ENCODE data around the gene ZSWIM9.

ZSWIM9 gene

DNA sequence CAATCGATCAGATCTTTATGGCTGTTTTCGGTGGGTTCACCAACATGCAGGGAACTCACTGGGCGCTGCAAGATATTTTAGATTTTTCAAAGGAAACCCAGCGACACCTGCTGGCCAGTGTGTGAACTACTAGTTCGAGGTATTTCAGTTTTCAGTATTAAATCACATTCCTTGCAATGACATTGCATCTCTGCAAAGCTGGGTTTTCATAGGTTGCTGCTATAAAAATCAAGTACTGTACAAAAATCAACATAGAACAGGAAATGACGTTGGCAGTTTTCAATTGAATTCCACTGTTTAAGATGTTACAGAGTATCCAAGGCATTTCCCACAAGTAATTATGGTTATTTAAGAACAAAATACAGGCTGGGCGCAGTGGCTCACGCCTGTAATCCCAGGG, 17.9 kb upstream of the ZSWIM9 start:
- no peak overlapping the region for H3K4me3 ChIP-seq (ENCODE audit: low read length)

DNA sequence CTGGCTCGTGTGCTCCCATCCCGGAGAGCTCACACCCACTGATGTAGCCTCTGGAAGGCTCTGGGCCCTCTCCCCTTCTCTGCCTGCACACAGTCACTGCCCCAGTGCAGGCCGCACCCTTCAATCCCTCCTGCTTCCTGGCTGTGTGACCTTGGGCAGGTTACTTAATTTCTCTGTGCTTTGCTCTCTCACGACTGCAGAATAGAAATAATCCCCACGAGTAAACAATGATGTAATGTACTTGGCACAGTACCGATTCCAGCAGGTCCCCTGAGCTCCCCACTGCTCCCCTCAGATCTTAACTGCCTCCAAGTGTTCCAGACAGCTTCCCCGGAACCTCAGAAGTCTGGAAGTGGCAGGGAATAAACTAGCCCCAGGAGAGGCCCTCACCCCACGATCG, 16.5 kb upstream of the ZSWIM9 start:
- no peak for TF ChIP-seq ZNF274 (IDR thresholded peaks at IDR 0.05; ENCODE audit: low read depth, low read length)

More for the DNA sequence above, 17.9 kb upstream of the ZSWIM9 start:
- no peak for TF ChIP-seq ZNF274 (IDR thresholded peaks at IDR 0.05; ENCODE audit: low read depth, low read length)

DNA sequence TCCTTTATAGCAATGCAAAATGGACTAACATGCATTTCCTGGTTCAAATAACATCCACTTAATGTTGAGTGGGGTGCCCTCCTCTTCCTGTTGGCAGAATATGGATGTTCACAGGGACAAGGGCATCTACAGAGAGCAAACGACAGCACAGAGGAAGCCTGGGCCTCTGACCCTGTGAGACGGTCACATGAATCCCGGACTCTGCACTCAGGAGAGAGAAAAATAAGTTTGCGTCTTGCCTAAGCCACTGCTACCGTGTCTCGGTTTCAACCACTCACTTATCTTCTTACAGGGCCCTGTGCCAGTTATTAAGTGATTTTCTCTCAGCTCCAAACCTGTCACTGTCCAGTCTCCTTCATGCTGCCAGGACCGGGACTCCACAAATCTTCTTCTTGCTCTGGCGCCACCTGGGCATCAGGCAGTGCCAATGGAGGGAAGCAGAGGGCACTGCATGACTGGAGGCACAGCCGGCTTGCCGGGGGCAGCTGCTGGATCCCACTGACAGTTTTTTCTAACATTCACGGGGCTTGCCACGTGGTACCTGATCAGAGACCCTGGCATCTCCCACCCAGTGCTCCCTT, 12.2 kb upstream of the ZSWIM9 start:
- TF ChIP-seq ZNF274 (IDR thresholded peaks at IDR 0.05; ENCODE audit: low read depth, low read length) = no peak
- H3K4me3 ChIP-seq (ENCODE audit: low read length) = no peak overlapping the region

More for the DNA sequence above, 16.5 kb upstream of the ZSWIM9 start:
- H3K4me3 ChIP-seq (ENCODE audit: low read length) = no peak overlapping the region

DNA sequence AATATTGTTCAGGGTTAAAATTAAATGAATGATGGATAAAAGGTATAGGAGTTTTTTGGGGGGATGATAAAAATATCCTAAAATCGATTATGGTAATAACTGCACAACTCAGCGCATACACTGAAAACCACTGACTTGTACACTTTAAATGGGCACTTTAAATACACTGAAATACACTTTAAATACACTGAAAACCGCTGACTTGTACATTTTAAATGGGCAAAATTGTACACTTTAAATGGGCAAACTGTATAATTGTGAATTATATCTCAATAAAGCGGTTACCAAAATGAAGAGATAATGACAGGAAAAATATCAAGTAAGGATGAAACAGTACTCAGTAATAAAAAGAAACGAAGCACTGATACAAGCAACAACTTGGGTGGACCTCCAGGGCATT, 1.8 kb upstream of the ZSWIM9 start:
- no peak overlapping the region for H3K4me3 ChIP-seq (ENCODE audit: low read length)
- TF ChIP-seq ZNF274 (IDR thresholded peaks at IDR 0.05; ENCODE audit: low read depth, low read length) = no peak

DNA sequence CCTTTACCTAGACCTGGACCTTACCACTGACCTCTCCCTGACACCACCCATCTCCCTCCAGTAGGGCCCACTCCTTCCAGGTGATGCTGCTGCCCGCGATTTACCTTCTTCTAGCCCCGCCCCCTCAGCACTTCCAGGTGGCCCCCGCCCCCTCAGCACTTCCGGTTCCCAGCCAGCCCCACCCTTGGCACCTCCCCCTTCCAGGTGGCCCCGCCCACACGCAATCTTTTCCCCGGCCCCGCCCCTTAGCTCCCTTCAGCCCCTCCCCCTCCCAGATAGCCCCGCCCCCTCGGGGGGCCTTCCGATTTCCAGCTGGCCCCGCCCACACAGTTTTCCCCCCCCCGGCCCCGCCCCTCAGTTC, 922 bp upstream of the ZSWIM9 start:
- TF ChIP-seq ZNF274 (IDR thresholded peaks at IDR 0.05; ENCODE audit: low read depth, low read length) = no peak
- H3K4me3 ChIP-seq (ENCODE audit: low read length) = peak overlapping the region; percentile 90

- no peak for TF ChIP-seq ZNF274 (IDR thresholded peaks at IDR 0.05; ENCODE audit: low read depth, low read length)
- H3K4me3 ChIP-seq (ENCODE audit: low read length) = peak overlapping the region; percentile 90
Measured at GRCh38 chr19:48170817-48171347, 402 bp downstream of the ZSWIM9 start.

DNA sequence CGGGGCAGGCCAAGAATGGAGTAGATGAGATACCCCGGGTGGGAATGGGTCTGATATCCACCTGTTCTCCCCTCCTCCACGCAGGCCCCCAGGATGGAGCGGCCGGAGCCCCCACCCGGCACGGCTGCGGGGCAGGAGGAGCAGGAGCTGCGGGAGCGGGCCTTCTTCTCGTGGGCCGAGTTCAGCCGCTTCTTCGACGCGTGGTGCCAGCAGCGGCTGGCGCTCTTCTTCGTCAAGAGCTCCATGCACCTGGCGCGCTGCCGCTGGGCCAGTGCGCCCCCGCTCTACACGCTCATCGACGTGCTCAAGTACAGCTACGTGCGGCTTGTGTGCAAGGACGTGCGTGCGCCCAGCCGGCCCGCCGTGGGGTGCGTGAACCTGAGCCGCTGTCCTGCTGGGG, 1.2 kb downstream of the ZSWIM9 start:
- H3K4me3 ChIP-seq (ENCODE audit: low read length) = peak overlapping the region; percentile 90; the same call in 1 of the 2 replicates
- no peak for TF ChIP-seq ZNF274 (IDR thresholded peaks at IDR 0.05; ENCODE audit: low read depth, low read length)

DNA sequence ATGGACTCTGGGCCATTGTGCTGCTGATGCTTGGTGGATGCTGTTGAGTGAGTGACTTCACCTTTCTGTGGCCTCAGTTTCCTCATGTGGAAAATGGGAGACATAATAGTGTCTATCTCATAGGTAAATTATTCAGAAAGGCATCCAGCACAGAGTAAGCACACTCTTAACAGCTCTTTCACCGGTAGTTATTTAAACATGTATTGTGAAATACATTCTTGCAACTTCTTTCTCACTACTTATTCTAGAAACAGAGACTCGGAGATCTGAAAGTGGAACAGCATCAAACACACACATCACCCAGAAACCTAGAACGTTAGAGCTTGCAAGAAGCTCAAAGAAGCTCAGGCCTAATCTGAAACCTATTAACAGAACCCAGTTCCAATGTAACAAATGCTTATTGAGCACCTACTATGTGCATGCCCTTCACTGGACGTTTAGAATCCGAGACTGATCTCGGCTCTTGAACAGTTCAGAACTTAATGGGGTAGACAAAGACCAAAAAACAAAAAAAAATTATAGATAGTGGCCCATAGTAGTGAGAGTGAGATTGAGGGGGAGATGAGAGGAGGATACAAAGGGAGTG, 4.1 kb downstream of the ZSWIM9 start:
- TF ChIP-seq ZNF274 (IDR thresholded peaks at IDR 0.05; ENCODE audit: low read depth, low read length) = no peak
- H3K4me3 ChIP-seq (ENCODE audit: low read length) = no peak overlapping the region

DNA sequence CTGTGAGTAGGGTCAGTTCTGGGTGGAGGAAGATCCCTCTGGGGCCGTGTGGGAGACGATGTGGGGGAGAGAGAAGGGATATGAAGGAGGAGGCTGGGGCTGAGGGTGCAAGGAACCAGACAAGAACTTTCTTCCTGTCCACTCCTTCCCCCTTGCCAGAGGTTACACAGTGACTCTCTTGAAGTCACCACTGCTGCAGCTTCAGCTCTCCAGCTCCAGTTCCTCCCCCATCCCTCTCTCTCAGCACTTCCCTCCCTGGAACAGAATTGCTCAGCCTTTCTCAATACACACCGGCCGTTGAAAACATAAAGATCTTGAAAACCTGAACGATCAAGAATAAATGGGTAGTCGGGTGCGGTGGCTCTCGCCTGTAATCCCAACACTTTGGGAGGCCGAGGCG, 5.1 kb downstream of the ZSWIM9 start:
- TF ChIP-seq ZNF274 (IDR thresholded peaks at IDR 0.05; ENCODE audit: low read depth, low read length) = no peak
- H3K4me3 ChIP-seq (ENCODE audit: low read length) = no peak overlapping the region

GRCh38 chr19:48176226-48176625, 5.7 kb downstream of the ZSWIM9 start:
- TF ChIP-seq ZNF274 (IDR thresholded peaks at IDR 0.05; ENCODE audit: low read depth, low read length) = no peak
- H3K4me3 ChIP-seq (ENCODE audit: low read length) = no peak overlapping the region

DNA sequence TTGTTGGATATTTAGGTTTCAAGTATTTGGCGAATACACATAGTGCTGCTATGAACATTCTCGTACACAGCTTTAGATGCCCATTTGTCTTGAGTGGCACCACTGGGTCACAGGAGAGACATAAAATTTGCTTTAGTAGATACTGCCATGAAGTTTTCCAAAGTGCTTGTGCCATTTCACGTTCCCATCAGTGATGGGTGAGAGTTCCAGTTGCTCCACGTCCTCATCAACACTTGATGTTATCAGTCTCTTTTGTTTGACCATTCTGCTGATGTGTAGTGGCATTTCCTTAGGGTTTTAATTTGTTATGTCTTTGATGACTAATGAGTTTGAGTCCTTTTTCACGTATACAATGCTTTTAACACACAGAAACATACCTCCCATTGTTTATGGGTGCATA, 11.0 kb downstream of the ZSWIM9 start:
- no peak overlapping the region for H3K4me3 ChIP-seq (ENCODE audit: low read length)
- TF ChIP-seq ZNF274 (IDR thresholded peaks at IDR 0.05; ENCODE audit: low read depth, low read length) = no peak

- no peak overlapping the region for H3K4me3 ChIP-seq (ENCODE audit: low read length)
- TF ChIP-seq ZNF274 (IDR thresholded peaks at IDR 0.05; ENCODE audit: low read depth, low read length) = no peak
Measured at GRCh38 chr19:48182434-48182833, 12.0 kb downstream of the ZSWIM9 start.

DNA sequence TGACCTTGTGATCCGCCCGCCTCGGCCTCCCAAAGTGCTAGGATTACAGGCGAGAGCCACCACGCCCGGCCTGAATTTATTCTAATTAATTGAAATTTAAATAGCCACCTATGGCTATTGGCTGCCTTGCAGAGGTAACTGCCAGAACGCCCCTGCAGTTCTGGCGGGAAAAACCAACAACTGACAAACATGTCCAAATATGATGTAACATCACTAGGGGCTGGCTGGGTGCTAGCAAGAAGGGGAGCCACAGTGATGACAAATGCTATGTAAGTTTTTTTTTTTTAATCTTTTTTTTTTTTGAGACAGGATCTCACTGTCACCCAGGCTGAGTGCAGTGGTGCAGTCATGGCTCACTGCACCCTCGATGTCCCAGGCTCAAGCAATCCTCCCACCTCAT, 12.9 kb downstream of the ZSWIM9 start:
- H3K4me3 ChIP-seq (ENCODE audit: low read length) = no peak overlapping the region
- TF ChIP-seq ZNF274 (IDR thresholded peaks at IDR 0.05; ENCODE audit: low read depth, low read length) = no peak

DNA sequence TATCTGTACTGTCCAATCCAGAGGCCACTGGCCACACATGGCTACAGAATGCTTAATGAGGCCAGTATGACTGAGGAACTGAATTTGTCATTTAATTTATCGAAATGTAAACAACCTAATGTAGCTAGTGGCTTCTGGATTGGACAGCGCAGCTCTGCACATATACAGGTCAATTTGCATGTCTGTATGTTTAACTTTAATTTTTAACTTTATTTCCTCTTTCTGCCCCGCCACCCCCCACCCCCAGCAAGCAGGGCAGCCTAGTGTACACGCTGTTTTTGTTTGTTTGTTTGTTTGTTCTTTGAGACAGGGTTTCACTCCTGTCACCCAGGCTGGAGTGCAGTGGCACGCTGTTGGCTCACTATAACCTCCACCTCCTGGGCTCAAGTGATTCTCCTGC, 15.5 kb downstream of the ZSWIM9 start:
- H3K4me3 ChIP-seq (ENCODE audit: low read length) = no peak overlapping the region; the same call in 1 of the 2 replicates
- TF ChIP-seq ZNF274 (IDR thresholded peaks at IDR 0.05; ENCODE audit: low read depth, low read length) = no peak

DNA sequence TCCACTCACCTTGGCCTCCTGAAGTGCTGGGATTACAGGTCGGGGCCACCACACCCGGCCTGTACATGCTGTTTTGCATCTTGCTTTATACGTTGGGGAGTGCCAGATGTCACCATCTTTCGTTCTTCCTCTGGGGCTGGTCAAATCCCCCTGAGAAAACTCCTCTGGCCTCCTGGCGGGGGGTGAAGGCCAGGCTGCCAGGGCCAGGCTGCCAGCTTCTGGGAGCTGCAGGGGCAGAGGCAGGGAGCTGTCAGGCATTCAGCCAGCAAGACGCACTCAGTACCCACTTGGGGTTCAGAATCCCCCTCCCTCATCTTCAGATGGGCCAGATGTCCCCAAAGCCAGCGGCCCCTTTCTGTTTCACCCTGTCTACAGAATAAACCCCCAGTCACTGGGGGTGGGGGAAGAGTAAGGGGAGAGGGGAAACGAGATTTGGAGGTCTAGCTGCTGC, 16.1 kb downstream of the ZSWIM9 start:
- TF ChIP-seq ZNF274 (IDR thresholded peaks at IDR 0.05; ENCODE audit: low read depth, low read length) = no peak
- peak overlapping the region; percentile 4; the same call in 1 of the 2 replicates for H3K4me3 ChIP-seq (ENCODE audit: low read length)
